Skin of body (tissue), 2 donors: ENCODE measurements around the gene WDR59. TPM values are rescaled to one million over a fixed set of nuclear protein-coding genes. Genes with fewer than 3 reads are reported as not detected.
A peak's percentile ranks its signal among the peaks of the same experiment; 100 is the strongest.
"Not testable (repeated sequence)": the region's sequence is repeated elsewhere in the genome, so short reads cannot be mapped to it uniquely, and the experiment has no call there.

Source experiments
- DNase-seq: peaks from one replicate; lab custom pipeline; 2025; lab: John Stamatoyannopoulos, UW
- total RNA-seq: library from RNA; depleted of rRNA; stranded (reverse); fragments of >200 nt; gene quantifications from one replicate; pipeline ENCODE4 v1.2.3, GENCODE V29; 2014

WDR59 gene
- total RNA-seq, 1 donor from 2014 or later = 36.9 TPM

DNA sequence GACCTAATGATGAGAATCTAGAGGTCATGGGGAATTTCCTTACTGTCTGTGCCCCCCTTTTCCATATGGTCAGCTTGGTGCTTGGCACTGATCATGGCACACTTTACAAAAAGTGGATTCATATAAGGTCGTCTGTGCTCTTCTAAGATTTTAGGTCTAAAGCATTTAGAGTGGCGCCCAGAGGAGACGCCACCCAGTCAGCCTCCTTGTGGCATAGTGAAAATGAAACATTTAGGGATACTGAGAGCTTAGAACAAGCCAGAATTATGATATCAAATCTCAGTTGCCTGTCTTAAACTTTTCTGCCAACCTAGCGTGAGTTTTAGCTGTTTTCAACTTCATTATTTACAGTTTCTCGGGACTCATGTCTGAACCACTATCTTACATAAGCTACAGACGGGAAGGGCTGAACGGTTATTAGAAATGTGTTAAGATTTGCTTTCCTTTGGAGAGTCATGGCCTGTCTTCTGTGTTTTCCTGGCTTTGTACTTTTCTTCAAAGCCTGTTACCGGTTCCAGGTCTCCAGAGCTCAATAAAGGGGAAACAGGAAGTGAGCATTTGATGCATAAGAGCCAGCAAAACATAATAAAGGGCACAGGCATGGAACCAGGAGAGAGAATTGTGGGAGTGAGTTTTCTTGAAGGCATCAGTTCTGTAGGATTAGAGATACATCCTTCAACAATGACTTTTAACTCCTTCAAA lies 27.6 kb upstream of the WDR59 start:
- no peak for DNase-seq

DNA sequence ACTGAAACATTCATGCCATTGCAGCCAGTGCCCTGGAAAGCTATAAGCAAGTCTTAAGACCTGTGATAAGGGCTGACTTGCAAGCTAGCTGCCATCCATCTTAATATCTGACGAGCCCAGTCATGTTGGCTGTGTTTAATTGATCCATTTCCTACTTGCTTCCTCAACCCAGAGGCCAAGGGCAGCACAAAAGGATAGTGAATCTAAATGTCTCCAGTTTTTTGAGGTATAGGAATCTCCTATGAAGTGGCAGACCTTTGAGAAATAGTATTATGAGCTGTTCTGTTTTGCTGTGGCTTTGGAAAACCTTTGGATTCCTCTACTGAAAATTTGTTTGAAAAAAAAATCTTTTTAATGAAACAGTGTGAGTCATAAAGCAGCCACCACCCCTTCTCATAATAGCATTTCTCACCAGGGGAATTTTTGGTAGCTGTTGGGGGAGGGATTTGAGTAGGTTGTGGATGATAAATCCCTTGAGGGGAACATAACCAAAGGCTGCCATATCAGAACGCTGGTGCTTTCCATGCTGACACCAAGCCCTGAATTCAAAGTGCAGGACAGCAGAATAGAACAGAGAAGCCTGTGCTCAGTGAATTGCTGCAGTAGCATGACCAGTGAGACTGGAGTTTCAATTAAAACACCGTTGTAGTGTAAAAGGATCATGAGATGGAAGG lies 26.8 kb upstream of the WDR59 start:
- DNase-seq = peak; percentile 15

DNA sequence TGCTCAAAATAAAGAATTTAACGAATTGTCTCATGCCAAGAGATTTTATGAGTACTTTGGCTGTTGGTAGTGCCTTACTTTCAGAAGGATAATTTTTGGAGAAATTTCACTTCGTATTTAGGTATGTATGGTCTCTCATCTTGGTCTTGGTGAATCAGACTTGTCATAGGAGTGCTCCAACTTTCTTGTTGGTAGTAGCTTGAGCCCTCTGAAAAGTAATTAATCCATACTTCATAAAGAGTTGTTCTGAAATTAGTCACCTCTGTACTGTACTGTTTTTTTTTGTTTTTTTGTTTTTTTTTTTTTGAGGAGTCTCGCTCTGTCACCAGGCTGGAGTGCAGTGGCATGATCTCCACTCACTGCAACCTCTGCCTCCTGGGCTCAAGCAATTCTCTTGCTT lies 25.5 kb upstream of the WDR59 start:
- DNase-seq = no peak

DNA sequence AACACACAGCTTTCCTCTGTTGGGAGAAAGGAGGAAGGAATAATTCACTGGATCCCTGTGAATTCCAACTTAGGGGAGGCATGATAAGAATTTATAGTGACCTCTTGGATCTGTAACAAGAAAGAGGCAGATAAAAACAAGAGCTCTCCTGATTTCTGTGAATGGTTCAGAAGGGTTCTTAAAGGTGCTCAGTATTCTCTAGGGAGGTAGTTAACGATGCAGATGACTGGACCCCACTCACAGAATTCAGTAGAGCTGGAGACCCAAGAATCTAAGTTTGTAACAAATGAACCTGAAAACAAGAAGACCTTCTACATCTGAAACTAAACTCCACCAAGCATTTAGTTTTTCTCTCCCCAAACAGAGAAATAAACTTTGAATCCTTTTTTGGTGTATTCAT lies 22.5 kb upstream of the WDR59 start:
- DNase-seq = no peak

DNA sequence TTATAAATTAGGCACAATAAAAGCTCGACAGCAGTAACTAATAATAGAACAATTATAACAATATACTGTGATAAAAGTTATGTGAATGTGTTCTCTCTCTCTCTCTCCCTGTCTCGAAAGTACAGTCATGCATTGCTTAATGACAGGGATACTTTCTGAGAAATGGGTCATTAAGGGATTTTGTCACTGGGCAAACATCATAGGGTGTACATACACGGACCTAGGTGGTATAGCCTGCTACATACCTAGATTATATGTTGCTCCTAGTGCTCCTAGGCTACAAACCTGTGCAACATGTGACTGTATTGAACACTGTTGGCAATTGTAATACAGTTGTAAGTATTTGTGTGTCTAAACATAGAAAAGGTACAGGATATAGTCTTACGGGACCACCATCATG lies 20.8 kb upstream of the WDR59 start:
- no peak for DNase-seq

DNA sequence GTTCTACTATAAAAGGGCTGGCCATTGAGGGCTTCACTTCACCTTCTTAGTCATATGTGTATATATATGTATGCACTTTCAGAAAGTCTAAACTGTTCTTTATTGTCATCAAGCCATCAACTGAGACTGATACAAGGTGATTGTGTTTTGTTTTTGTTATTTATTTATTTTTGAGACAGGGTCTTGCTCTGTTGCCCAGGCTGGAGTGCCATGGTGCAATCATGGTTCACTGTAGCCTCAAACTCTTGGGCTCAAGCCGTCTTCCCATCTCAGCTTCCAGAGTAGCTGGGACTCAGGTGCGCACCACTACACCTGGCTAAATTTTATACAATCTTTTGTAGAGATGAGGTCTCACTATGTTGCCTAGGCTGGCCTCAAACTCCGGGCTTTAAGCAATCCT lies 19.5 kb upstream of the WDR59 start:
- DNase-seq = no peak

DNA sequence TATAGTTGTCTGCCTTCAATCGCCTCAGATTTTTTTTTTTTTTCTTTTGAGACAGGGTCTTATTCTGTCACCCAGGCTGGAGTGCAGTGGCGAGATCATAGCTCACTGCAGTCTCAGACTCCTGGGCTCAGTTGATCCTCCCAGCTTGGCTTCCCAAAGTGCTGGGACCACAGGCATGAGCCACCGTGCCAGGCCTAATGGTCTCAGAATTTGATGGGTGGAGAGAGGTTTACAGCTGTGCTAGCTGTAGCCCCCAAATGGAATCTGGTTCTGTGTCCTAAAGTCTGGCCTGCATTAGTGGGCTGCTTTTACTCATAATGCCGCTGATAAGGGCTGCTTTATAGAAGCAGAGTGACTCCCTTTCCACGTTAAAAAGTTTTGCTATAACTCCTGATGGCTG lies 19.0 kb upstream of the WDR59 start:
- no peak for DNase-seq

DNA sequence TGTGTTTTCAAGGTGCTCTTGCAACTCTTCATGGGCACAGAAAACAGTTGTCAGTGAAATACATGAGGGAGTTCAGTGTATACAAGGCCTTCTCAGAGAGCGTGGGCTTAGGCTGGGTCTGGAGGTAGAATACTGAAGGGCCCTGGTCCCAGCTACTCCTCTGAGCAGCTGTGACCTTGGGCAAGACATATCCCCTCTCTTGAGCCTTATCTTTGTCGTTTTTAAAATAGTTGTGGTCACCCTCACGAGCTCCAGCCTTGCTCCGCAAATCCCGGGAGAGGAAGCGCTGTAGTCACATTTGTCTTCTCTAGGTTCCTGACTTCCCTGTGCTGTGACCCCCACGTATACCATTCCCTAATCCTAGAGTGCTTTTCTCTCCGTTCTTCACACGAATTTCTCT lies 17.6 kb upstream of the WDR59 start:
- no peak for DNase-seq

DNA sequence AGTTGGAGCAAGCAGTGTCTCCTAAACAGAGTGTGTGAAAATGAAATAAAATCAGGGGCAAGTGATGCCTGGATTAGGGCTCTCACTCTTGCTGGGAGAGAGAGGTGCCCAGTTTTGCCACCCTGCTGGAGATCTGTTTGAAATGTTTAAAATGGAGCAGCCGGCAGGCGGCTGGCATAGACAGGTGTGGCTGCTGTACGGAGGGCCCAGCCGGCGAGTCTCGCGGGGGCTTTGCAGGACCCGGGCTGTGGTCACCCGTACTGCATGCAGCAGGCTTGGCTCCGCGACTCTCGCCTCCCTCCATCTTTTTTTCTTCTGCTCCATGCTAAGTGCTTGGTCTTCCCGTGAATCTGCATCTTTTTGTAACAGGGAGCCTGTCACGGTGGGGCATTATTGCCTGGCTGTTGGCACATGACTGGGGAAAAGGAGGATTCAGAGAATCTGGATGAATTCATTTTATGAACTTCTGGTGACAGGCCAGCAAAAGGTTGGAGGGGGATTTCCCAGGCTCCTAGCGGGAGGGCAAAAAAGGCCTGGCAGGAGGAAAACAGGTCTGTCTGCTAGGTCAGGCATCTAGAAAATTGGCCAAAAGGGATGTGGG lies 15.7 kb upstream of the WDR59 start:
- DNase-seq = no peak

DNA sequence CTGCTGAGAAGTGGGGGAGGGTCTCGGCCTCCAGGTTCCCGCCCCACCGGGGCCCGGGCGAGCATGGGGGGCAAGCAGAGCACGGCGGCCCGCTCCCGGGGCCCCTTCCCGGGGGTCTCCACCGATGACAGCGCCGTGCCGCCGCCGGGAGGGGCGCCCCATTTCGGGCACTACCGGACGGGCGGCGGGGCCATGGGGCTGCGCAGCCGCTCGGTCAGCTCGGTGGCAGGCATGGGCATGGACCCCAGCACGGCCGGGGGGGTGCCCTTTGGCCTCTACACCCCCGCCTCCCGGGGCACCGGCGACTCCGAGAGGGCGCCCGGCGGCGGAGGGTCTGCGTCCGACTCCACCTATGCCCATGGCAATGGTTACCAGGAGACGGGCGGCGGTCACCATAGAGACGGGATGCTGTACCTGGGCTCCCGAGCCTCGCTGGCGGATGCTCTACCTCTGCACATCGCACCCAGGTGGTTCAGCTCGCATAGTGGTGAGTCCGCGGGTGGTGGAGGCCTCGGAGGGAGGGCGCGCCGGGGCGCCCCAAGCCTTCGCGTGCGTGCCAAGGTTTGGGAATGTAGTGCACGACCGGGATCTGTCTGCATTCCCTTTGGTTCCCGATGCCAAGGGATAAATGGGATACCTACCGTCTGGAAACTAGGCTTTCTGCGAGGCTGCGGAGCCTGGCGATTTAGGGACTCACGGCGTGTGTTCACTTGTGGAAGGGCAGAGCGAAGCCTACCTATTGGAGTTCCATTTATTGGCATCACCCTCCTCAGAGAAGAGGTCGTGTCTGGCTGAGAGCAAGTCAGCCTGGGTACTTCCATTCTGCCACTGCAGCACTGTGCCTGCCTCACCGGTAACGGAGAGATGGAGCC lies 14.9 kb upstream of the WDR59 start:
- DNase-seq = no peak

DNA sequence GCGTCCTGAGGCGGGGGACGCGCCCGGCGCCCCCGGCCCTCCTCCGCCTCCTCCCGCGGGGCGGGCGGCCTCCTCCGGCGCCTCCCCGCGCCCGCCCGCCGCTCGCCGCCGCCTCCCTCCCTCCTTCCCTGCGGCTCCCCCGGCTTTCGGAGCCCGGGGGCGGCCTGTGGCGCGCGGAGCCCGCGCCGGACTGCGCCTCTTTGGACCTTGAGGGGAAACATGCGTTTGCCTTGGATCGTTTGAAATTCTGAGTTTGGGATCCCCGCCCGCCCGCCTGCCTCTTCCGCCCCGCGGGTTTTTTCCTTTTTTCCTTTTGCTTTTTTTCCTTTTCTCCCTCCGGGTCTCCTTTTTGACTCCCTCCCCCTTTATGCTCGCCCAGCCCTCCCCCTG lies 14.3 kb upstream of the WDR59 start:
- no peak for DNase-seq

DNA sequence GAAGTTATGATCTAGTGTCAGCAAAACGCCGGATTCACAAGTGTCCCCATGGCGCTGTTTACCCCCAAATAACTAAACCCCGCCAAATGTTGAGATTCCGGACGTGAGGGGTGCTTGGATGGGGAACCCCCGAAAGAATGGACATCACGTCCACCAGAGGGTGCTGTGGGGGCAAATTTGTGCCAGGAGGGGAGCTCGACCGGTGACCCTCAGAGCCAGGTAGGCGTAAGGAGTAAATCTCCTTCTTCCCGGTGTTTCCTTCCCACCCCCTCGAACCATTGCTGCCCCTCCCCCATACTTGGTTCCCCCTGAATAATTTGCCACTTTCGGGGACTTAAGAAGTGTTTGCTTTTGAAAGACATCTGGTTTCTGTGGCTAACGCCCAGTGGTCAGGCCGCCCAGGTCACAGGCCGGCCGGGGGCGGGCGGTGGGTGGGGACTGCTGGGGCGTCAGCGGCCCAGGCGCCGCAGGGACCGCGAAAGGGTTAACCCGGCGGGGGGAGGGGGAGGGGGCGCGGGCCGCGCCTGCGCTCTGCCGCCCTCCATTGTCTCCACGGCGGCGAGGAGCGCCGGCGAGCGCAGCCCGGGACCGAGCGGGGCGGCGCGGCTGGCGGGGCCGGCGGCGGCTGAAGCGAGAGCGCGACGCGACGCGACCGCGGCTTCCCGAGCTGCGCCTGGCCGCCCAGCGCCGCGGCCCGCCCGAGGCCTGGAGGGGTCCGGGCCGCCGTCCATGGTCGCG lies 13.7 kb upstream of the WDR59 start, which contains the start of gene ZNRF1:
Gene ZNRF1 (plus strand): TSS at position 544 of the 738 bp plus-strand sequence. CDS start 648 bp downstream, outside the sequence.
- peak; percentile 84 for DNase-seq

DNA sequence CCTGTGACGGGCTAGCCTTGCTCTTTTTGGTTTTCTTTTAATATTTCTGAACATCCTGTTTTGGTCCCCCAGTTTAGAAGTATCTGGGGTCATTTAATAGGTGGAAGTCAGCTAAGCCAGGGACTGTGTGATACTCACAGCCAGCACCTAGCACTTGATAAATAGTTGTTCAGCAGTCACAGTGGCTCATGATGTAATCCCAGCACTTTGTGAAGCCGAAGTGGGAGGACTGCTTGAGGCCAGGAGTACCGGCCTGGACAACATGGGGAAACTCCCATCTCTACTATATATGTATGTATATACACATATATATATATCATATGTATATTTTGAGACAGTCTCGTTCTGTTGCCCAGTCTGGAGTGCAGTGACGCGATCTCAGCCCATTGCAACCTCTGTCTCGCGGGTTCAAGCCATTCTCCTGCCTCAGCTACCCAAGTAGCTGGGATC lies 12.1 kb upstream of the WDR59 start:
- no peak for DNase-seq

DNA sequence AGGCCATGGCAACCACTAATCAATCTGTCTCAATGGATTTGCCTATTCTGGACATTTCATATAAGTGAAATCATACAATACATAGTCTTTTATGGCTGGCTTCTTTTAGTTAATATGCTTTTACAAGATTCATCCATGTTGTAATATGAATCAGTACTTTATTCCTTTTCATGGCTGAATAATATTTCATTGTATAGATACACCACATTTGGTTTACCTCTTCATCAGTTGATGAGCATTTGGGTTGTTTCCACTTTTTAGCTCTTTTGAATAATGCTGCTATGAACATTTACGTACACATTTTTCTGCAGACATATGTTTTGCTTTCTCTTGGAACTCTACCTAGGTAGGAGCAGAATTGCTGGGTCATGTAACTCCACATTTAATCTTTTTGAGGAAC lies 11.1 kb upstream of the WDR59 start:
- no peak for DNase-seq

DNA sequence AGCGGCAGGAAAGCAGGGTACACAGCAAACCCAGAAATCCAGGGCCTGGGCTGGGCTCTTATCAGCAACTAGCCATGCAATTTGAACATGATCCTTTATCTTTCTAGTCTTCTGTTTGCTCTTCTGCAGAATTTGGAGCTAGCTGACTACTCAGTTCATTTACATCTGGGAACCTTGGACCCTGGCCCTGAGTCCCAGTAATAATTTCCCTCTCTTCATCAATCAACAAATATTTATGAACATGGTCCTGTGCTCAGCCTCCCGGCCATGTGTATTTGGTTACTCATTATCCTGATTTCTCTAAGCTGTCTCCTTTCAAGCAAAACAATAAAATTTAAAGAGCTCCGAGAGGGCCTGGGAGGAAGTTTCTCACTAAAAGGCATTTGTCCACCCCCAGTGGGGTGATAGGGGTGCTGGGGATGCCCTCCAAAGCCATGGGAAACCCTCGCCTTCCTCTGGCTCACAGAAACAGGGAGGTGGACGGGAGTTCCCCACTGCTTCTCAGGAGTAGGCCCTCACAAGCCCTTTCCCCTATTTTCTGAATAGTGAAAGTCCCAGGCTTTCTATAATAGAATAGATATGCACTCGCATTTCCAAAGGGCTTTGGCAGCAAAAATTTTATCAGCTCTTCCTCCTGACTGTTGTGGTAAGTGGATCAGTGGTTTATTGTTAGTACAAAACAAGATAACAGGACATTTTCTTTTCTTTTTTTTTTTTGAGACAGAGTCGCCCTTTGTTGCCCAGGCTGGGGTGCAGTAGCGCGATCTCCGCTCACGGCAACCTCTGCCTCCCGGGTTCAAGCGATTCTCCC lies 6.9 kb upstream of the WDR59 start:
- peak; percentile 28 for DNase-seq

DNA sequence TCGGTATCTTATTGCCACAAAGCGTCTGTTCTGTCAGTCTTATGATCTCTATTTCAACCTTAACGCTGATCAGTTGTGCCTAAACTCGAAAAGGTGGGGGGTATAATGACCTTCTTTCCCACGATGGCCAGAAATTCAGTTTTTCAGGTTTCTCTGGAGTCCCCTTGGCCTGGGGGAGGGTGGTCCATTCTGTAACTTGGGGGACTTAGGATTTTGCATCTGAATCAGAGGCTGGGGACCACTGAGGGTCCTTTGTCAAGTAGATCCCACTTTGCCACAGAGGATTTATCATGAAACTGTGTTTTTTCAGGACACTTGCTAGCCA lies 6.3 kb upstream of the WDR59 start:
- no peak for DNase-seq

DNA sequence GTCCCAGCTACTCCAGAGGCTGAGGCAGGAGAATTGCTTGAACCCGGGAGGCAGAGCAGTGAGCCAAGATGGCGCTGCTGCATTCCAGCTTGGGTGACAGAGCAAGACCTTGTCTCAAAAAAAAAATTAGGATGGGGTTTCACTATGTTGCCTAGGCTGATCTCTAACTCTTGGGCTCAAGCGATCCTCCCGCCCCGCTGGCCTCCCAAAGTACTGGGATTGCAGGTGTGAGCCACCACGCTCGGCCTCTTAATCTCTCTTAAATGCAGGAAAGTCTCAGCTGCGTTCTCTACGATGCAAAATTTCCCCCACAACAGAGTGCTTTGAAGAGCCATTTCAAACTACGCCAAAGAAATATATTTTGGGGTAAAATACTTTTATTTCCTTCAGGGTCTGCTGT lies 5.9 kb upstream of the WDR59 start:
- DNase-seq = no peak

DNA sequence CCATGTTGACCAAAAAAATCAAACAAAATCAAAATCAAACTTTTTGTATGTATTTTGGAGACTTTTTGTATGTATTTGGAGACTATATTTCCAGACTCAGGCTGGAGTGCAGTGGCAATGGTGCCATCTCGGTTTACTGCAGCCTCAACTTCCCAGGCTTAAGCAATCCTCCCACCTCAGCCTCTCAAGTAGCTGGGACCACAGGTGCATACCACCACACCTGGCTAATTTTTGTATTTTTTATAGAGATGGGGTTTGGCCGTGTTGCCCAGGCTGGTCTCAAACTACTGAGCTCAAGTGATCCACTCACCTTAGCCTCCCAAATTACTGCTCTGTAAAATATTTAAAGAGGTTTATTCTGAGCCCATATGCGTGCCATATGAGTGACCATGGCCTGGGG lies 4.9 kb upstream of the WDR59 start:
- not testable (repeated sequence) for DNase-seq

DNA sequence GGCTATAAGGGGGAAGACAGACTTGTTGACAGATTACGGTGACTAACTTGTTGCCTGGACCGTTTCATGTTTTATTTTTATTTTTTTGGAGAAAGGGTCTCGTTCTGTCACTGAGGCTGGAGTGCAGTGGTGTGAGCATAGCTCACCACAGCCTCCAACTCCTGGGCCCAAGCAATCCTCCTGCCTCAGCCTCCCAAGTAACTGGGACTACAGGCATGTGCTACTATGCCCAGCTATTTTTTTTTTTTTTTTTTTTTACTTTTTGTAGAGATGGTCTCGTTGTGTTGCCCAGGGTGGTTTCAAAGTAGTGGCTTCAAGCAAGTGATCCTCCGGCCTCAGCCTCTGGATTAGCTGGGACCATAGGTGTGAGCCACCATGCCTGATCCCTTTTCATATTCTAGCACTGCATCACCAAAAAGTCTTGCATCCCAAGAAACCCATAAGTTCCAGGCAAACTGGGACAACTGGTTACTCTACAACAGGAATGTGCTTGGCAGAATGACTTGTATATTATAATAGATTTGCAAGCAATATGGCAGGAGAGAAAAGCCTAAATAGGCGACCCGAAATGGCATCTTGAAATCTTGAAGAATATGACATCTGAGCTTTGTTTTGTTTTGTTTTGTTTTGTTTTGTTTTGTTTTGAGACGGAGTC lies 2.2 kb upstream of the WDR59 start:
- no peak for DNase-seq

DNA sequence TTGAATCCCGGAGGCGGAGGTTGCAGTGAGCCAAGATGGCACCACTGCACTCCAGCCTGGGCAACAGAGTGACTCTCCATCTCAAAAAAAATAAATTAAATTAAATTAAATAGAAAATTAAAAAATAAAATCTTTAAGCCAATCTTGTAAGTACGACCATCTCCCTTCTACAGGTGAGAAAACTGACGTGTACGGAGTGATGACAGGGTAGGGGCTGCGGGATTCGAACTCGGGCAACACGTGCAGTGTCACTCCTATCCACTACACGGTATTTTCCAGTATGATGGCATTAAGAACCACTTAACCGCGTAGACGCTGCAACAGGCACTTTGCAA lies 762 bp downstream of the WDR59 start:
- no peak for DNase-seq
